Astrocyte (in vitro differentiated cells and primary cell): Measurements from ENCODE around the gene DUS2.

Experiments
- CTCF ChIP-seq: IDR thresholded peaks from 2 replicates; pipeline ENCODE4 v1.5.1; 2011; ENCODE audit warnings: low read depth, mild to moderate bottlenecking, inconsistent platforms, low read length, moderate library complexity; ENCODE audit not compliant: insufficient read depth
- EZH2 ChIP-seq: IDR thresholded peaks from 2 replicates; pipeline ENCODE4 v1.6.1; 2012; ENCODE audit warnings: mild to moderate bottlenecking, low read length, inconsistent platforms; ENCODE audit not compliant: insufficient read depth

DNA sequence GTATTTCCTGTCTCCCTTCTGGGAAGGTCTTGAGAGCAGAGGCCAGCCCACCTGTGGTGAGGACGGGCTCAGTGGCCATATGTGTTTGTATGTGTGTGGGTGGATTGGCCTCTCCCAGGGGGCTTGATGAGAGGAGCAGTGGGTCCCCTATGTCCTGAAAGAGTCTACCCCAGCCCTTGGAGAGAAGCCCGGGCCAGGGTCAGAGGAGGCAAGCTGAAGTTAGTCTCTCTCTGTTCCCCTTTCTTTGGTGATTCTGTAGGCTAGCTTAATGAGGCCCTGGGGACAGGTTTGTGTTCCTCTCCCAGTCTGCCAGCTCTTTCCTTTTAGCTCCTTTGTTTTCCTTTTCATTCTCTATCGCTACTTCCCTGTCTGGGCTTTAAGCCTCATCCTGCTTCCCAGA lies 38.3 kb downstream of the DUS2 start:
- TF ChIP-seq CTCF, result no peak
- no peak for TF ChIP-seq EZH2
